OCI-LY1 (cell line): ENCODE data around the gene COQ5.

Experiments used
- CTCF ChIP-seq: fragments of 200-600 bp; sonication (generic), shearing (Covaris generic); IDR thresholded peaks from 2 replicates; pipeline ENCODE4 v1.5.1; 2017; ENCODE audit warnings: mild to moderate bottlenecking, antibody characterized with exemption, low read length, moderate library complexity, mixed read lengths
- EZH2 ChIP-seq: fragments of 200-600 bp; sonication (generic), shearing (Covaris generic); IDR thresholded peaks from 2 replicates; pipeline ENCODE4 v1.8.0; 2017; ENCODE audit warnings: borderline replicate concordance, mixed run types, mild to moderate bottlenecking, antibody characterized with exemption, low read length, moderate library complexity, mixed read lengths

- TF ChIP-seq EZH2 = no peak
- TF ChIP-seq CTCF = no peak
These were observed 42.7 kb downstream of the COQ5 start for GRCh38 chr12:120485961-120486881.
